ENCODE results near the gene MAGEA11.

DNA sequence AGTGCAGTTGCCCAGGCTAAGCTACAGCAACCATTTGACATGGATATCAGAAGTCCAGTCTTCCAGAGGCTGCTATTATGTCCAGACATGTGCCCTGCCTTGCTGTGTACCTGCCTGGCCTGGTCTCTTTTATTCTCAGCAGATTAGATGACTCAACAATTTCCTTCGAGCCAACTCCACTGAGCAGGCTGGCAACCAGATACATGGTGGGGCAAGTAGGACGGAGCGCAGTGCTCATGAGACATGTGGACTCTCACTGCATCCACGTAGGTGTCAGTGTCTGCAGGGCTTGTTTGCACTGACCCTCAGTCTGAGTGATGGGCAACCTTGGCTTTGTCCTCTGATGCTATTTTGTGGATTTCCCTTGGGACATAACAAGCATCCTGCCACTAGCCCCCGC lies 7.2 kb upstream of the MAGEA11 start:
- TF ChIP-seq, protein P1, sequence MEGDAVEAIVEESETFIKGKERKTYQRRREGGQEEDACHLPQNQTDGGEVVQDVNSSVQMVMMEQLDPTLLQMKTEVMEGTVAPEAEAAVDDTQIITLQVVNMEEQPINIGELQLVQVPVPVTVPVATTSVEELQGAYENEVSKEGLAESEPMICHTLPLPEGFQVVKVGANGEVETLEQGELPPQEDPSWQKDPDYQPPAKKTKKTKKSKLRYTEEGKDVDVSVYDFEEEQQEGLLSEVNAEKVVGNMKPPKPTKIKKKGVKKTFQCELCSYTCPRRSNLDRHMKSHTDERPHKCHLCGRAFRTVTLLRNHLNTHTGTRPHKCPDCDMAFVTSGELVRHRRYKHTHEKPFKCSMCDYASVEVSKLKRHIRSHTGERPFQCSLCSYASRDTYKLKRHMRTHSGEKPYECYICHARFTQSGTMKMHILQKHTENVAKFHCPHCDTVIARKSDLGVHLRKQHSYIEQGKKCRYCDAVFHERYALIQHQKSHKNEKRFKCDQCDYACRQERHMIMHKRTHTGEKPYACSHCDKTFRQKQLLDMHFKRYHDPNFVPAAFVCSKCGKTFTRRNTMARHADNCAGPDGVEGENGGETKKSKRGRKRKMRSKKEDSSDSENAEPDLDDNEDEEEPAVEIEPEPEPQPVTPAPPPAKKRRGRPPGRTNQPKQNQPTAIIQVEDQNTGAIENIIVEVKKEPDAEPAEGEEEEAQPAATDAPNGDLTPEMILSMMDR (IDR thresholded peaks at IDR 0.05): no peak
- no peak for TF ChIP-seq POLR2AphosphoS5 (IDR thresholded peaks at IDR 0.05)
